Measurements from ENCODE around the gene TNKS1BP1.

- no peak for TF ChIP-seq CTCF (IDR thresholded peaks at IDR 0.05)
- TF ChIP-seq FOSL2 (IDR thresholded peaks at IDR 0.05; ENCODE audit: borderline replicate concordance, low read depth), result no peak
- no peak for TF ChIP-seq GATA2 (CRISPR knock-in tag; IDR thresholded peaks at IDR 0.05)
- TF ChIP-seq SIN3A (IDR thresholded peaks at IDR 0.05; ENCODE audit: borderline replicate concordance, low read depth, low read length), result no peak
- TF ChIP-seq RFX5 (IDR thresholded peaks at IDR 0.05; ENCODE audit: low read length), result no peak
- no peak for TF ChIP-seq MXI1 (IDR thresholded peaks at IDR 0.05; ENCODE audit: low read depth, low read length)
- no peak for TF ChIP-seq USF1 (IDR thresholded peaks at IDR 0.05; ENCODE audit: borderline replicate concordance, low read depth)
- TF ChIP-seq EP300 (IDR thresholded peaks at IDR 0.05; ENCODE audit: borderline replicate concordance in 1 of 2, low read depth in 1 of 2, low read length in 1 of 2), result no peak
- TF ChIP-seq CHD2 (IDR thresholded peaks at IDR 0.05; ENCODE audit: low read length, partially characterized antibody), result no peak
- no peak for TF ChIP-seq POLR2AphosphoS5 (IDR thresholded peaks at IDR 0.05; ENCODE audit: low read depth, low read length)
- TF ChIP-seq GABPA (IDR thresholded peaks at IDR 0.05; ENCODE audit: low read depth), result no peak
- TF ChIP-seq TAF1 (IDR thresholded peaks at IDR 0.05; ENCODE audit: borderline replicate concordance, low read depth, low read length), result no peak
- TF ChIP-seq EZH2phosphoT487 (IDR thresholded peaks at IDR 0.05; ENCODE audit: borderline replicate concordance, low read depth), result no peak
Measured at GRCh38 chr11:57327721-57328120, 3.0 kb upstream of the TNKS1BP1 start.
